Right lobe of liver (tissue), 6 donors: Measurements from ENCODE around the gene HIP1R. TPM values are rescaled to one million over a fixed set of nuclear protein-coding genes. Genes with fewer than 3 reads are reported as not detected.
A peak's percentile ranks its signal among the peaks of the same experiment; 100 is the strongest.

Source experiments
- ATAC-seq, 4 donors: fragments of 200-7000 bp; cut with Tn5 transposase; one replicate each; pipeline ENCODE4 v1.9.1; 2020; ENCODE audit warnings: mild to moderate bottlenecking in 4 of 4, moderate library complexity in 4 of 4
- DNase-seq, 3 donors: peaks; one replicate each; pipeline ENCODE4 v3.0.0-alpha.2; 2020
- H3K27ac ChIP-seq, 3 donors: fragments of 200-600 bp; one replicate each; pipeline ENCODE4 v1.8.0; 2022
- H3K27me3 ChIP-seq, 2 donors: fragments of 200-600 bp; one replicate each; pipeline ENCODE4 v1.8.0; 2022
- H3K36me3 ChIP-seq, 4 donors: fragments of 200-600 bp; sonication (generic) in 1 of 4; one replicate each; pipeline versions ENCODE4 v1.5.1 to v1.8.0; 2017 to 2022; ENCODE audit warnings: control low read depth in 1 of 4
- H3K4me1 ChIP-seq, 4 donors: fragments of 200-600 bp; sonication (generic) in 1 of 4; one replicate each; pipeline versions ENCODE4 v1.5.1 to v1.8.0; 2017 to 2022; ENCODE audit warnings: control low read depth in 1 of 4
- H3K4me3 ChIP-seq, 3 donors: fragments of 200-600 bp; one replicate each; pipeline ENCODE4 v1.8.0; 2022
- H3K9me3 ChIP-seq, 4 donors: fragments of 200-600 bp; sonication (generic) in 1 of 4; one replicate each; pipeline versions ENCODE4 v1.5.1 to v1.8.0; 2017 to 2022; ENCODE audit warnings: control low read depth in 1 of 4
- CTCF ChIP-seq, 4 donors: fragments of 200-600 bp in 3 of 4; fragments of 450-650 bp in 1 of 4; IDR thresholded peaks; one replicate each; pipeline versions ENCODE4 v1.5.1 to v1.8.0; 2016 to 2022; ENCODE audit warnings: antibody characterized with exemption in 4 of 4, mild to moderate bottlenecking in 2 of 4
- POLR2A ChIP-seq: fragments of 450-650 bp; IDR thresholded peaks from one replicate; pipeline ENCODE4 v1.6.1; 2017; ENCODE audit warnings: antibody characterized with exemption, mild to moderate bottlenecking
- WGBS: methylation state at CpG from one replicate; pipeline ENCODE4 v1.1.6; 2018; ENCODE audit warnings: low coverage, low lambda C conversion rate; ENCODE audit not compliant: insufficient coverage; ENCODE audit errors: missing lambda C conversion rate; 5-methylcytosine and 5-hydroxymethylcytosine counted together
- intact Hi-C, 2 donors: fragments of 100-400 bp; cut with DNase I; formaldehyde crosslinking; loops; one replicate each; pipeline versions ENCODE4 v1.11.2 to v1.14.1; 2022
- total RNA-seq, 6 experiments: library from RNA; depleted of rRNA in 2 of 6; stranded (reverse); fragments of >200 nt in 2 of 6; fragmentation: NEBNext Ultra II Directional in 3 of 6; extraction: Animal tissue kit (Norgen Biotek cat#: 25700) in 3 of 6; gene quantifications; one replicate each; pipeline versions ENCODE4 v1.1.0 to v1.2.4, GENCODE V29; 2016 to 2023
- donor health status: DM: no; HTN: yes; CAD: no.
- donor health status: DM: no; HTN: no; CAD: no.
- donor health status: DM: no; HTN: no; CAD: no.
- donor health status: DM: no; HTN: yes; CAD: no.
- donor health status: DM: no; HTN: yes; CAD: no.

The HIP1R gene
- total RNA-seq, 6 experiments from 2014 or later = 23.6 to 37.2 (median 27.8) TPM

DNA sequence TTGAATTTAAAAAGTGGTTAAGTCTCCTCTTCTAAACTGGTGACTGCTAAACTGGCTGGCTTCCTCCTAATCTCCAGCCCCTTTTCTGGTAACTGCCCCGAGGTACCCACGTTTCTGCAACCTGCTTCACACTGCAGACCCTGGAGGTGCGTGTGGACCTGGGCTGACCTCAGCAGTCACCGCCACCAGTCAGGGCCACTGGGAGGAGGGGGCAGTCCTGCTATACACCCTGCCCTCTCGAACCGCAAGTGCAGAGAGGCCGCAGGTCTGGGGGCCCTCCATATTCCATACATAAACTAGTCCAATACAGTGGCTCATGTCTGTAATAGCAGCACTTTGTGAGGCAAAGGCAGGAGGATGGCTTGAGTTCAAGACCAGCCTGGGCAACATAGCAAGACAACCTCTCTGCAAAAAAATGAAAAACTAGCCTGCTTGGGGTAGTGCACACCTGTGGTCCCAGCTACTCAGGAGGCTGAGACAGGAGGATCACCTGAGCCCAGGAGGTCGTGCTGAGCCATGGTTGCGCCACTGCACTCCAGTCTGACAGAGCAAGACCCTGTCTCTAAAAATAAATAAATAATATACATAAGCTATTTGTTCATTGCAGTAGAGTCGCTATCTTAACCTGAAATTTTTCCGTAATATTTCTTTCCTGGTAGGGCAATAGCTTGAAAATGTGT lies 35.0 kb downstream of the HIP1R start:
- peak overlapping the region in 2 of 3 donors; percentile 62 to 87 for H3K27ac ChIP-seq
- H3K27me3 ChIP-seq = no peaks in the 10 kb centered on the region
- H3K4me1 ChIP-seq = peaks cover 0 to 79% (median 40%) of the 10 kb centered on the region in 4 donors
- intact Hi-C loops = no loop called here
- peaks cover 0 to 10% (median 0%) of the 10 kb centered on the region in 4 donors for H3K36me3 ChIP-seq
- TF ChIP-seq CTCF (IDR thresholded peaks at IDR 0.05) (no peak), POLR2A (no peak)
- peak overlapping the region in 1 of 3 donors; percentile 12 for H3K4me3 ChIP-seq
- no peaks in the 10 kb centered on the region for H3K9me3 ChIP-seq
- ATAC-seq (no peak), DNase-seq (no peak)
- 65% methylated on average over 3 of the region's 11 CpGs for WGBS

DNA sequence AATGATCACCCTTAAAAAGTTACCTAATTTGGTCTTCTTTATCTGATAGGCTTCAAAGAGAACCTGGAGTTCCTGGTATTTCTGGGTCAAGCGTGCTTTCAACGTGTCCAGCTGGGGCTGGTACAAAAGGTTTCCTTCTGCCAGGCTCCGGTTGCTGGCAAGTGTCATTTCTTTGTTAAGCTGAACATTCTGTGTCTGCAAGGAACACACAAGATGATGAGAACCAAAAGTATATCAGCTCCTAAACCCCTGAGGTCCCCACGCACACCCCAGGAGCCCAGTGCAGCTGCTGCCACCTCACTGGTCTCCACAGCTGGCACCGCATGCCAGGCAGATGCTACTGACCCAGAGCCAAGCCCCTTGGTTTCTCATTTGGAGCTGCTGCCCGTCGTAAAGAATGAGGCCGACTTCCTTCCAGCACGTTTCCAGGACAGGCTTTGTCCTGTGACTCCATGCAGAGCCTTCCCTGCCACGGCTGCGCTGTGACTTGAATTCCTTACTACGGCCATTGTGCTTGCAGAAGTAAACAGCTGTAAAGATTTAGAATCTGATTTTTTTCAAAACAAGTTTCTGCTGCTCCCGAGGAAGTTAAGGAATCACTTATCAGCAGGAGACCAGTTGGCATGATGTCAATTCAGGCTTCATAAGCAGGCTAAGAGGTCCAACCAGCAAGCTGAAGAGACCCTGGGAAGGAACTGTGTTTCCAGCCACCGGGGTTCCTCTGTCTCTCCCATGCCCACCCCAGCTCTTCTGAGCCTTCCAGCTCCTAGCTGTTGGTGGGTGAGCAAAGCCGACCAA lies 35.8 kb downstream of the HIP1R start:
- Histone ChIP-seq H3K9me3 (no peaks in the 10 kb centered on the region), H3K4me1 (peaks cover 0 to 73% (median 39%) of the 10 kb centered on the region in 4 donors), H3K27me3 (no peaks in the 10 kb centered on the region), H3K4me3 (peak overlapping the region in 2 of 3 donors; percentile 15), H3K36me3 (peaks cover 0 to 10% (median 0%) of the 10 kb centered on the region in 4 donors), H3K27ac (peak overlapping the region; percentile 62 to 87 (median 83))
- intact Hi-C loops = no loop called here
- ATAC-seq (peak in 1 of 4 donors; percentile 0), DNase-seq (peak; percentile 31 to 81 (median 72))
- 31% methylated on average over 15 of the region's 15 CpGs for WGBS
- TF ChIP-seq POLR2A (no peak), CTCF (IDR thresholded peaks at IDR 0.05) (no peak)

DNA sequence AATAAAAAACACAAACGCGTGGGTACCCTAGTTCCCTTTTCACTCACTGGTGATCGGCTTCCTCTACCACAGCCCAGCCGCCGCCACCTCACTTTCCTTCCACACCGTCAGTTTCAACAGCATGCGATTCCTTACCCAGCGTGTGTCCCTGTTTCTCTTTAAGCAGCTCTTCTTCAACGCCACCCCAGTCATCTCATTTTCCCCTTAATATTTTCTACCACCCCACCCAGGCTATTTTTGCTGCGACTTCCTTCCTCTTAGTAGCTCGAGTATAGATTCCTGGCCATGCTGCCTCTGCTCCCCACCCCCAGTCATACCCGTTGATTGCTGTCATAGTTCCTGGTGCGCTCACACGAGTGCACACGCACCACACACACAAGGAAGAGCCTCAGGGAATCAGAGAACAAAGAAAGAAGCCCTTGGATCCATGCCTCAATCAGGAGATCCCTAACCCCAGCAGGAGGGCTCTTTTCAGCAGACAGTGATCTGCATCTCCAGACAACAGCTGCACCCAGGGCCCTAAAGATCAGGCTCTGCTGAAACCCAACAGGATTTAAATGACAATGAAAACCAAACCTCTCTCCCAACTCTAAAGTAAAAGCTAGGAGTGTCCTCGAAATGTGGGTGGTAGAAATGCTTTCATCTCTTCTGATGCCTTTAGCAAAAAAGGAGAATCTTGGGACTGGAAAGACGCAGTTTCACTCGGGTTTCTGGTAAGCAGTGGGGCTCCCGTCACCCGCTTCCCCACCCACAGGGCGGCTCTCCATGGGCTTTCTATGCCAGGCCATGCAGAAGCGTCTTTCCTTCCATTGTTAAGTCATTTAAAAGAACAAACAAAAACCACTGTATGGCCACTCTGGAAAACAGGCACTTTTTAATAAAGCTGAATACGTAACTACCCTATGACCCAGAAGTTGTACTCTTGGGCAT lies 36.9 kb downstream of the HIP1R start:
- peaks cover 0 to 6% (median 0%) of the 10 kb centered on the region in 4 donors for H3K36me3 ChIP-seq
- H3K4me1 ChIP-seq = peaks cover 0 to 65% (median 34%) of the 10 kb centered on the region in 4 donors
- ATAC-seq = peak; percentile 8 to 57 (median 25)
- TF ChIP-seq POLR2A (no peak), CTCF (IDR thresholded peaks at IDR 0.05) (no peak)
- peak overlapping the region; percentile 62 to 87 (median 83) for H3K27ac ChIP-seq
- DNase-seq = peak in 1 of 3 donors; percentile 69
- no peaks in the 10 kb centered on the region for H3K9me3 ChIP-seq
- H3K4me3 ChIP-seq = peak overlapping the region in 2 of 3 donors; percentile 15
- 33% methylated on average over 19 of the region's 23 CpGs for WGBS
- intact Hi-C loops = no loop called here
- H3K27me3 ChIP-seq = no peaks in the 10 kb centered on the region

- peak in 1 of 3 donors; percentile 62 for DNase-seq
- Histone ChIP-seq H3K9me3 (no peaks in the 10 kb centered on the region), H3K27ac (peak overlapping the region; percentile 62 to 87 (median 83)), H3K4me3 (no peak overlapping the region), H3K4me1 (peaks cover 0 to 57% (median 30%) of the 10 kb centered on the region in 4 donors), H3K27me3 (no peaks in the 10 kb centered on the region), H3K36me3 (peaks cover 0 to 6% (median 0%) of the 10 kb centered on the region in 4 donors)
- TF ChIP-seq CTCF (IDR thresholded peaks at IDR 0.05) (no peak), POLR2A (no peak)
- intact Hi-C loops = no loop called here
- no peak for ATAC-seq
- 20% methylated on average over 12 of the region's 12 CpGs for WGBS
Measured at GRCh38 chr12:122872815-122873361, 37.6 kb downstream of the HIP1R start.
